Endothelial cell of umbilical vein (primary cell): ENCODE measurements around the gene AP1G2. TPM values are rescaled to one million over a fixed set of nuclear protein-coding genes. Genes with fewer than 3 reads are reported as not detected.

Experiments
- BruUV-seq: library from RNA; stranded (reverse); fragments of 400-500 nt; replicated peaks from 2 replicates; lab custom pipeline; 2021; lab: Mats Ljungman, UMichigan
- CTCF ChIA-PET: fragments of 300-600, 350-600 bp; sonication (Branson Sonifier 250); formaldehyde crosslinking; loops from one replicate; lab custom pipeline; 2021; ENCODE audit warnings: antibody characterized with exemption, inconsistent platforms; lab: Charles Lee
- POLR2A ChIA-PET: fragments of 300-600, 350-600 bp; sonication (Branson Sonifier 250); formaldehyde crosslinking; loops from one replicate; lab custom pipeline; 2021; ENCODE audit warnings: antibody characterized with exemption, inconsistent platforms; lab: Charles Lee
- DNase-seq: peaks from one replicate; pipeline ENCODE4 v3.0.0-alpha.2; 2011; ENCODE audit warnings: low read depth, low spot score
- FAIRE-seq: peaks from 2 replicates; lab custom pipeline; 2011; peaks lifted over from hg19 to GRCh38; lab: Jason Lieb, UNC
- H2AFZ ChIP-seq: 2 replicates; pipeline ENCODE4 v1.6.0; 2012; ENCODE audit warnings: low read depth, low read length, control low read depth, inconsistent platforms
- H3K27ac ChIP-seq: 2 replicates; pipeline ENCODE4 v1.5.1; 2011; ENCODE audit warnings: low read depth, mild to moderate bottlenecking, control low read depth, low read length, moderate library complexity; ENCODE audit not compliant: insufficient read depth
- H3K27me3 ChIP-seq, 2 experiments: 2 replicates each; pipeline versions ENCODE4 v1.6.0 to v1.6.1; 2011; ENCODE audit warnings: low read length in 2 of 2, mixed read lengths in 1 of 2; ENCODE audit not compliant: control insufficient read depth in 2 of 2, insufficient read depth in 2 of 2
- H3K36me3 ChIP-seq, 2 experiments: 2 replicates in 1 of 2; 3 replicates in 1 of 2; pipeline ENCODE4 v1.5.1; 2011; ENCODE audit warnings: low read length in 2 of 2, mild to moderate bottlenecking in 1 of 2, moderate library complexity in 1 of 2; ENCODE audit not compliant: control insufficient read depth in 2 of 2, insufficient read depth in 2 of 2; ENCODE audit errors: extremely low read depth in 1 of 2
- H3K4me1 ChIP-seq: 3 replicates; pipeline ENCODE4 v1.5.1; 2011; ENCODE audit warnings: mild to moderate bottlenecking, low read length; ENCODE audit not compliant: control insufficient read depth, insufficient read depth; ENCODE audit errors: extremely low read depth
- H3K4me2 ChIP-seq: 2 replicates; pipeline ENCODE4 v1.6.1; 2011; ENCODE audit warnings: low read length, control low read depth, mixed read lengths; ENCODE audit not compliant: insufficient read depth
- H3K4me3 ChIP-seq, 3 experiments: fragments of 200-600 bp in 1 of 3; sonication (generic), shearing (Covaris generic) in 1 of 3; replicated peaks in 1 of 3; 2 replicates each; pipeline ENCODE4 v1.5.1; 2011 to 2016; ENCODE audit warnings: control low read depth in 3 of 3, low read length in 3 of 3, mild to moderate bottlenecking in 2 of 3, inconsistent platforms in 1 of 3, low read depth in 1 of 3, moderate library complexity in 1 of 3; ENCODE audit not compliant: insufficient read depth in 1 of 3
- H3K79me2 ChIP-seq: 2 replicates; pipeline ENCODE4 v1.6.0; 2012; ENCODE audit warnings: low read length, inconsistent platforms; ENCODE audit not compliant: control insufficient read depth, insufficient read depth
- H3K9ac ChIP-seq: replicated peaks from 2 replicates; pipeline ENCODE3; 2011; ENCODE audit warnings: low read length, control low read depth; ENCODE audit not compliant: insufficient read depth; ENCODE audit errors: extremely low read depth
- H3K9me1 ChIP-seq: replicated peaks from 3 replicates; pipeline ENCODE4 v1.6.0; 2011; ENCODE audit warnings: mild to moderate bottlenecking, low read length; ENCODE audit not compliant: control insufficient read depth, insufficient read depth; ENCODE audit errors: extremely low read depth
- H3K9me3 ChIP-seq: replicated peaks from 2 replicates; pipeline ENCODE4 v1.5.1; 2012; ENCODE audit warnings: low read length, inconsistent platforms; ENCODE audit not compliant: control insufficient read depth, insufficient read depth
- H4K20me1 ChIP-seq: replicated peaks from 2 replicates; pipeline ENCODE3; 2011; ENCODE audit warnings: mild to moderate bottlenecking, low read length; ENCODE audit not compliant: control insufficient read depth, insufficient read depth; ENCODE audit errors: extremely low read depth
- EZH2 ChIP-seq: IDR thresholded peaks from 2 replicates; pipeline ENCODE4 v1.6.1; 2012; ENCODE audit warnings: borderline replicate concordance, low read depth, mild to moderate bottlenecking, moderate library complexity, low read length, inconsistent platforms; ENCODE audit not compliant: severe bottlenecking
- FOS ChIP-seq: IDR thresholded peaks from 2 replicates; pipeline ENCODE4 v1.6.1; 2011; ENCODE audit warnings: mild to moderate bottlenecking, low read length, moderate library complexity, borderline replicate concordance; ENCODE audit not compliant: insufficient read depth
- GATA2 ChIP-seq: IDR thresholded peaks from 2 replicates; pipeline ENCODE4 v1.7.0; 2011; ENCODE audit warnings: low read depth, mild to moderate bottlenecking, moderate library complexity, mixed read lengths, low read length; ENCODE audit not compliant: insufficient read length, insufficient read depth
- JUN ChIP-seq: IDR thresholded peaks from 2 replicates; pipeline ENCODE4 v1.6.1; 2011; ENCODE audit warnings: borderline replicate concordance, low read depth; ENCODE audit not compliant: insufficient read length, insufficient read depth
- MYC ChIP-seq: IDR thresholded peaks from one replicate; pipeline ENCODE4 v1.6.1; 2011; ENCODE audit warnings: mild to moderate bottlenecking, low read depth, low read length
- POLR2A ChIP-seq: IDR thresholded peaks from 2 replicates; pipeline ENCODE4 v1.6.1; 2012; ENCODE audit warnings: low read depth, mild to moderate bottlenecking, control low read depth, low read length
- POLR2AphosphoS5 ChIP-seq: IDR thresholded peaks from 2 replicates; pipeline ENCODE4 v1.6.1; 2012; ENCODE audit warnings: low read depth, mild to moderate bottlenecking, control low read depth, low read length, moderate library complexity; ENCODE audit not compliant: insufficient read depth
- dilution Hi-C: fragments of 300-500 bp; cut with MboI; formaldehyde crosslinking; loops from one replicate; pipeline ENCODE4 v1.15.0; 2019; ENCODE audit warnings: low sequenced_read_pairs; ENCODE audit not compliant: extremely low pct_ligation_motif_present
- intact Hi-C: fragments of 100-400 bp; cut with micrococcal nuclease; formaldehyde crosslinking; loops from one replicate; pipeline ENCODE4 v1.10.0; 2022
- polyA plus RNA-seq, 4 experiments: library from polyadenylated mRNA; depleted of rRNA in 3 of 4; stranded (reverse) in 3 of 4; unstranded in 1 of 4; fragments of >200 nt; gene quantifications; 2 replicates each; pipeline versions ENCODE4 v1.2.1 to v1.2.3, GENCODE V29; 2011 to 2012; ENCODE audit warnings: missing spikeins in 1 of 4
- total RNA-seq: library from RNA; stranded (reverse); gene quantifications from 2 replicates; pipeline ENCODE4 v1.2.3, GENCODE V29; 2021
- TF ChIP-seq, protein P1 (sequence below): IDR thresholded peaks from 2 replicates; pipeline ENCODE4 v1.6.1; 2011; ENCODE audit not compliant: insufficient read depth, insufficient read length
- TF ChIP-seq, protein P2 (sequence below), 2 donors: IDR thresholded peaks; 1 replicate in 1 of 2; 2 replicates in 1 of 2; pipeline ENCODE4 v1.5.1; 2011; ENCODE audit warnings: low read length in 2 of 2, mild to moderate bottlenecking in 2 of 2, moderate library complexity in 2 of 2, control low read depth in 1 of 2, inconsistent platforms in 1 of 2, low read depth in 1 of 2; ENCODE audit not compliant: insufficient read depth in 1 of 2; ENCODE audit errors: extremely low read depth in 1 of 2

Gene AP1G2
- total and polyA plus RNA-seq, 2 donors (not counting 3 experiments of a cell fraction or from before 2014, with no cell fraction given): 39.0 to 55.8 TPM

- Histone ChIP-seq H3K27me3 (no peaks in the 10 kb centered on the region), H2AFZ (no peak overlapping the region), H3K4me2 (no peak overlapping the region), H3K9me3 (no peaks in the 10 kb centered on the region), H3K9ac (no peak overlapping the region), H3K27ac (no peak overlapping the region), H3K36me3 (no peaks in the 10 kb centered on the region), H3K4me1 (no peaks in the 10 kb centered on the region), H4K20me1 (no peaks in the 10 kb centered on the region), H3K9me1 (no peaks in the 10 kb centered on the region), H3K4me3 (no peak overlapping the region), H3K79me2 (no peaks in the 10 kb centered on the region)
- intact Hi-C loops: no loop called here
- BruUV-seq: no TSS peak
- POLR2A ChIA-PET: no interaction called here
- TF ChIP-seq GATA2 (no peak), EZH2 (no peak), MYC (no peak), POLR2AphosphoS5 (no peak), JUN (no peak), FOS (no peak), POLR2A (no peak)
- TF ChIP-seq, protein P1, sequence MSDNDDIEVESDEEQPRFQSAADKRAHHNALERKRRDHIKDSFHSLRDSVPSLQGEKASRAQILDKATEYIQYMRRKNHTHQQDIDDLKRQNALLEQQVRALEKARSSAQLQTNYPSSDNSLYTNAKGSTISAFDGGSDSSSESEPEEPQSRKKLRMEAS: no peak
- TF ChIP-seq, protein P2, sequence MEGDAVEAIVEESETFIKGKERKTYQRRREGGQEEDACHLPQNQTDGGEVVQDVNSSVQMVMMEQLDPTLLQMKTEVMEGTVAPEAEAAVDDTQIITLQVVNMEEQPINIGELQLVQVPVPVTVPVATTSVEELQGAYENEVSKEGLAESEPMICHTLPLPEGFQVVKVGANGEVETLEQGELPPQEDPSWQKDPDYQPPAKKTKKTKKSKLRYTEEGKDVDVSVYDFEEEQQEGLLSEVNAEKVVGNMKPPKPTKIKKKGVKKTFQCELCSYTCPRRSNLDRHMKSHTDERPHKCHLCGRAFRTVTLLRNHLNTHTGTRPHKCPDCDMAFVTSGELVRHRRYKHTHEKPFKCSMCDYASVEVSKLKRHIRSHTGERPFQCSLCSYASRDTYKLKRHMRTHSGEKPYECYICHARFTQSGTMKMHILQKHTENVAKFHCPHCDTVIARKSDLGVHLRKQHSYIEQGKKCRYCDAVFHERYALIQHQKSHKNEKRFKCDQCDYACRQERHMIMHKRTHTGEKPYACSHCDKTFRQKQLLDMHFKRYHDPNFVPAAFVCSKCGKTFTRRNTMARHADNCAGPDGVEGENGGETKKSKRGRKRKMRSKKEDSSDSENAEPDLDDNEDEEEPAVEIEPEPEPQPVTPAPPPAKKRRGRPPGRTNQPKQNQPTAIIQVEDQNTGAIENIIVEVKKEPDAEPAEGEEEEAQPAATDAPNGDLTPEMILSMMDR (IDR thresholded peaks at IDR 0.05; ENCODE audit: extremely low read depth in 1 of 2, insufficient read depth in 1 of 2, low read depth in 1 of 2, low read length in 2 of 2): no peak
- FAIRE-seq (no peak), DNase-seq (no peak)
- CTCF ChIA-PET: no interaction called here
- dilution Hi-C loops: no loop called here
These were observed 34.2 kb upstream of the AP1G2 start for GRCh38 chr14:23601845-23602180.
